Neutrophil (primary cell): ENCODE data around the gene SFXN5.

Experiments used
- H3K27ac ChIP-seq: fragments of 200-600 bp; sonication (generic); 2 replicates; pipeline ENCODE4 v1.5.1; 2016; ENCODE audit warnings: mild to moderate bottlenecking, moderate library complexity
- H3K27me3 ChIP-seq: fragments of 200-600 bp; sonication (generic); 2 replicates; pipeline ENCODE4 v1.6.0; 2016; ENCODE audit warnings: mild to moderate bottlenecking
- H3K36me3 ChIP-seq: fragments of 200-600 bp; sonication (generic); 2 replicates; pipeline ENCODE4 v1.5.1; 2017
- H3K4me1 ChIP-seq, 2 experiments: fragments of 200-600 bp in 1 of 2; sonication (generic) in 1 of 2; 1 replicate in 1 of 2; 2 replicates in 1 of 2; pipeline versions ENCODE4 v1.5.1 to v1.6.1; 2013 to 2016; ENCODE audit warnings: low read depth in 1 of 2, low read length in 1 of 2, mild to moderate bottlenecking in 1 of 2, moderate library complexity in 1 of 2; ENCODE audit not compliant: control insufficient read depth in 1 of 2, insufficient read depth in 1 of 2
- H3K4me3 ChIP-seq, 2 experiments: fragments of 200-600 bp in 1 of 2; sonication (generic) in 1 of 2; 1 replicate in 1 of 2; 2 replicates in 1 of 2; pipeline ENCODE4 v1.5.1; 2013 to 2016; ENCODE audit warnings: low read depth in 1 of 2, low read length in 1 of 2, mild to moderate bottlenecking in 1 of 2, moderate library complexity in 1 of 2
- H3K9me3 ChIP-seq: fragments of 200-600 bp; sonication (generic); 2 replicates; pipeline ENCODE4 v1.5.1; 2016
- CTCF ChIP-seq: fragments of 200-600 bp; sonication (generic); IDR thresholded peaks from 2 replicates; pipeline ENCODE4 v1.5.1; 2016; ENCODE audit warnings: antibody characterized with exemption

Gene SFXN5

GRCh38 chr2:73054980-73055379 lies 16.5 kb downstream of the SFXN5 start:
- TF ChIP-seq CTCF = no peak
- no peaks in the 10 kb centered on the region for H3K9me3 ChIP-seq
- H3K27me3 ChIP-seq = no peaks in the 10 kb centered on the region
- H3K4me1 ChIP-seq = no peaks in the 10 kb centered on the region
- no peak overlapping the region for H3K27ac ChIP-seq
- H3K4me3 ChIP-seq = no peak overlapping the region
- H3K36me3 ChIP-seq = peaks cover 73% of the 10 kb centered on the region

GRCh38 chr2:73053316-73054114 lies 18.0 kb downstream of the SFXN5 start:
- Histone ChIP-seq H3K36me3 (peaks cover 69% of the 10 kb centered on the region), H3K9me3 (no peaks in the 10 kb centered on the region), H3K27ac (peak overlapping the region; percentile 27), H3K4me3 (no peak overlapping the region), H3K4me1 (no peaks in the 10 kb centered on the region), H3K27me3 (no peaks in the 10 kb centered on the region)
- no peak for TF ChIP-seq CTCF

GRCh38 chr2:73050121-73050545 lies 21.4 kb downstream of the SFXN5 start:
- no peak for TF ChIP-seq CTCF
- Histone ChIP-seq H3K36me3 (peaks cover 38% of the 10 kb centered on the region), H3K9me3 (no peaks in the 10 kb centered on the region), H3K27ac (no peak overlapping the region), H3K4me1 (no peaks in the 10 kb centered on the region), H3K27me3 (no peaks in the 10 kb centered on the region), H3K4me3 (no peak overlapping the region)

GRCh38 chr2:73043929-73044832 lies 27.3 kb downstream of the SFXN5 start:
- no peaks in the 10 kb centered on the region for H3K9me3 ChIP-seq
- no peak for TF ChIP-seq CTCF
- no peak overlapping the region for H3K27ac ChIP-seq
- no peak overlapping the region for H3K4me3 ChIP-seq
- H3K4me1 ChIP-seq = peaks cover 0 to 5% of the 10 kb centered on the region in 2 experiments
- no peaks in the 10 kb centered on the region for H3K27me3 ChIP-seq
- H3K36me3 ChIP-seq = peaks cover 24% of the 10 kb centered on the region

GRCh38 chr2:73043276-73043675 lies 28.2 kb downstream of the SFXN5 start:
- no peaks in the 10 kb centered on the region for H3K9me3 ChIP-seq
- no peaks in the 10 kb centered on the region for H3K27me3 ChIP-seq
- peaks cover 30% of the 10 kb centered on the region for H3K36me3 ChIP-seq
- no peak overlapping the region for H3K4me3 ChIP-seq
- TF ChIP-seq CTCF = no peak
- H3K4me1 ChIP-seq = peaks cover under 1 to 5% of the 10 kb centered on the region in 2 experiments
- no peak overlapping the region for H3K27ac ChIP-seq
